Suprapubic skin (tissue), 3 donors: Measurements from ENCODE around the gene GNA15.

Experiments
- CTCF ChIP-seq, 2 donors: fragments of 200-600 bp in 1 of 2; fragments of 450-650 bp in 1 of 2; sonication (generic) in 1 of 2; IDR thresholded peaks; one replicate each; pipeline ENCODE4 v1.5.1; 2016 to 2019; ENCODE audit warnings: antibody characterized with exemption in 2 of 2, mild to moderate bottlenecking in 1 of 2, moderate library complexity in 1 of 2
- EP300 ChIP-seq: sonication (generic); formaldehyde crosslinking; IDR thresholded peaks from one replicate; pipeline ENCODE4 v1.6.1; 2017; ENCODE audit warnings: antibody characterized with exemption

- TF ChIP-seq CTCF (IDR thresholded peaks at IDR 0.05) (no peak), EP300 (no peak)
These were observed 25.6 kb upstream of the GNA15 start for GRCh38 chr19:3110126-3110825.
